ENCODE results near the gene PPP3CA.

Gene PPP3CA

GRCh38 chr4:100981447-100982204, 365.7 kb downstream of the PPP3CA start:
- TF ChIP-seq, protein P1, sequence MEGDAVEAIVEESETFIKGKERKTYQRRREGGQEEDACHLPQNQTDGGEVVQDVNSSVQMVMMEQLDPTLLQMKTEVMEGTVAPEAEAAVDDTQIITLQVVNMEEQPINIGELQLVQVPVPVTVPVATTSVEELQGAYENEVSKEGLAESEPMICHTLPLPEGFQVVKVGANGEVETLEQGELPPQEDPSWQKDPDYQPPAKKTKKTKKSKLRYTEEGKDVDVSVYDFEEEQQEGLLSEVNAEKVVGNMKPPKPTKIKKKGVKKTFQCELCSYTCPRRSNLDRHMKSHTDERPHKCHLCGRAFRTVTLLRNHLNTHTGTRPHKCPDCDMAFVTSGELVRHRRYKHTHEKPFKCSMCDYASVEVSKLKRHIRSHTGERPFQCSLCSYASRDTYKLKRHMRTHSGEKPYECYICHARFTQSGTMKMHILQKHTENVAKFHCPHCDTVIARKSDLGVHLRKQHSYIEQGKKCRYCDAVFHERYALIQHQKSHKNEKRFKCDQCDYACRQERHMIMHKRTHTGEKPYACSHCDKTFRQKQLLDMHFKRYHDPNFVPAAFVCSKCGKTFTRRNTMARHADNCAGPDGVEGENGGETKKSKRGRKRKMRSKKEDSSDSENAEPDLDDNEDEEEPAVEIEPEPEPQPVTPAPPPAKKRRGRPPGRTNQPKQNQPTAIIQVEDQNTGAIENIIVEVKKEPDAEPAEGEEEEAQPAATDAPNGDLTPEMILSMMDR (IDR thresholded peaks at IDR 0.05; ENCODE audit: low read depth, low read length, missing control alignments) = no peak
- H3K4me3 ChIP-seq (replicated peaks; ENCODE audit: low read depth, low read length) = no peak overlapping the region
- DNase-seq (ENCODE audit: extremely low read depth, low read depth) = no peak

DNA sequence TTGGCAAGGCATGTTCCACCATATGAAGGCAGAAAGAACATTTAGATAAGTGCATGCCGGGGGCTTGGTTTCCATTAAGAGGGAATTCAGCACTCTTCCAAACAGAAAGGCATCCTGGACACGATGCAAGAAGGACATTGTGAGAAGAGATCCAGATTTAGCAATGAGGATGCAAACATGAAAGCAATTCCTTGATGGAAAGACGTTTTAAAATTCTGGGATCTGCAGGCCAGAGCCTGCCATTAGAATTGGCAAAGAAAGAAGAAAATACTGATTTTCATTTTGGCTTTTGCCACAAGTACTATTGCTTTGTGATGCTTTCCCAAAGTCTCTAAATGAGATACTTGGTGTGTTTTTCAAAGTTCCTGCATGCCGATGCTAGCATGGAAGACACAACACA, 367.6 kb downstream of the PPP3CA start:
- TF ChIP-seq, protein P1 (IDR thresholded peaks at IDR 0.05; ENCODE audit: low read depth, low read length, missing control alignments) = no peak
- no peak overlapping the region for H3K4me3 ChIP-seq (replicated peaks; ENCODE audit: low read depth, low read length)
- no peak for DNase-seq (ENCODE audit: extremely low read depth, low read depth)

DNA sequence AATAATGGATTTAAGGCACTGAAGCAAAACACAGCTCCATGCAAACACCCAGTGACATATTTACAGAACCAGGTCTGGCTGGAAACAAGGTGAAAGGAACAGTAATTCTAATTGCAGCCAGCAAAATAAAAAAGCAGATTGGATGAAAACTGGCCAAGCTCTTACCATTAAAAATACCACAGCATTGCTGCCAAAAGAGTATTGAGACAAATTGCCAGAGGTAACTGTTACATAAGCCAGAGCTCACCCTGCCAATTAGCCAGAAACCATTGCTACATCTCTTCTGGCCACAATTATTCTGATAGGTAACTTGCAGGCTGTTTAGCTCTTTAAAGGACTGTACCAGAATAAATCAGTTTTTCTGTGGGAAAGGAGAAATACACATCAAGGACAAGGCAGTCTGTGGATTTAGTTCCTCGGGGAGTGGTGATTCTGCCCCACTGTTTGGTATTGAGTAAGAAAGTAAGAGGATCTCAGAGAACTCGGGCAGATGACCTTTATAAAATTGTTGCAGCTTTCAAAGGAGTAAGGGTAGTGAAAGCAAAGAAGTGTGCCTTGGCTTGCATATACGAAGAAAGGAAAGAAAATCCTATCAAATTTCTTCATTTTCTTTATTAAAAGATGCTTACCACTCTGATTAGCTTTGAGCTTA, 369.5 kb downstream of the PPP3CA start:
- no peak overlapping the region for H3K4me3 ChIP-seq (replicated peaks; ENCODE audit: low read depth, low read length)
- no peak for DNase-seq (ENCODE audit: extremely low read depth, low read depth)
- TF ChIP-seq, protein P1 (IDR thresholded peaks at IDR 0.05; ENCODE audit: low read depth, low read length, missing control alignments) = no peak

GRCh38 chr4:100977274-100977673, 370.1 kb downstream of the PPP3CA start:
- H3K4me3 ChIP-seq (replicated peaks; ENCODE audit: low read depth, low read length) = no peak overlapping the region
- DNase-seq (ENCODE audit: extremely low read depth, low read depth) = no peak
- TF ChIP-seq, protein P1 (IDR thresholded peaks at IDR 0.05; ENCODE audit: low read depth, low read length, missing control alignments) = no peak
